Keratinocyte (primary cell): ENCODE data around the gene EAF2.

Experiments
- CTCF ChIP-seq, 3 experiments: IDR thresholded peaks in 1 of 3; conservative IDR thresholded peaks in 1 of 3; optimal IDR thresholded peaks in 1 of 3; 2 replicates in 2 of 3; 3 replicates in 1 of 3; pipeline versions ENCODE3 to v1.5.1; 2011; ENCODE audit warnings: low read length in 3 of 3, mild to moderate bottlenecking in 3 of 3, moderate library complexity in 2 of 3, control low read depth in 1 of 3, inconsistent platforms in 1 of 3; ENCODE audit not compliant: insufficient read depth in 2 of 3; ENCODE audit errors: extremely low read depth in 1 of 3
- EZH2 ChIP-seq: IDR thresholded peaks from one replicate; pipeline ENCODE4 v1.6.1; 2012; ENCODE audit warnings: inconsistent platforms, mild to moderate bottlenecking, low read length, moderate library complexity

GRCh38 chr3:121803771-121804320, 31.2 kb upstream of the EAF2 start:
- TF ChIP-seq CTCF (optimal IDR thresholded peaks at IDR 0.05 in 1 of 3, IDR thresholded peaks at IDR 0.05 in 1 of 3, conservative IDR thresholded peaks at IDR 0.05 in 1 of 3; ENCODE audit: extremely low read depth in 1 of 3, insufficient read depth in 2 of 3, low read length in 3 of 3) (no peak), EZH2 (no peak)
